C4-2B (cell line): ENCODE measurements around the gene PTPRQ.

ENCODE experiments used
- H3K27ac ChIP-seq: fragments of 450-650 bp; 2 replicates; pipeline ENCODE4 v1.5.1; 2017
- ZFX ChIP-seq: fragments of 450-650 bp; IDR thresholded peaks from 2 replicates; pipeline ENCODE4 v1.6.1; 2017
- TF ChIP-seq, protein P1 (sequence below): fragments of 450-650 bp; conservative IDR thresholded peaks from 2 replicates; pipeline ENCODE4 v1.5.1; 2017; ENCODE audit warnings: mild to moderate bottlenecking

Gene PTPRQ

DNA sequence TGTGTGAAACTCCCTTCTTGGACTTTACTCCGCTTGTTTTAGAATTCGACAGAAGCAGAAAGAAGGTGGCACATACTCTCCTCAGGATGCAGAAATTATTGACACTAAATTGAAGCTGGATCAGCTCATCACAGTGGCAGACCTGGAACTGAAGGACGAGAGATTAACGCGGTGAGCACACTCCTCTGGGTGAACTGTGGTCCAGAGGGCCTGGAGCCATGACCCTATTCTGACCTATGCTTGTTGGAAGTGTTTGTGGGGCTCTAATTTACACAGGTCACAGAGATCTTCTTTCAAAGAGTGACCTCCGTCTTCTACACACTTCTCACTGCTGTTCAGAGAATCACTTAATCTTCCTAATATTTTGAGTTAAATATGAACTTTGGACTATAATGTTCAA, 190.9 kb downstream of the PTPRQ start:
- TF ChIP-seq ZFX, result no peak
- TF ChIP-seq, protein P1, sequence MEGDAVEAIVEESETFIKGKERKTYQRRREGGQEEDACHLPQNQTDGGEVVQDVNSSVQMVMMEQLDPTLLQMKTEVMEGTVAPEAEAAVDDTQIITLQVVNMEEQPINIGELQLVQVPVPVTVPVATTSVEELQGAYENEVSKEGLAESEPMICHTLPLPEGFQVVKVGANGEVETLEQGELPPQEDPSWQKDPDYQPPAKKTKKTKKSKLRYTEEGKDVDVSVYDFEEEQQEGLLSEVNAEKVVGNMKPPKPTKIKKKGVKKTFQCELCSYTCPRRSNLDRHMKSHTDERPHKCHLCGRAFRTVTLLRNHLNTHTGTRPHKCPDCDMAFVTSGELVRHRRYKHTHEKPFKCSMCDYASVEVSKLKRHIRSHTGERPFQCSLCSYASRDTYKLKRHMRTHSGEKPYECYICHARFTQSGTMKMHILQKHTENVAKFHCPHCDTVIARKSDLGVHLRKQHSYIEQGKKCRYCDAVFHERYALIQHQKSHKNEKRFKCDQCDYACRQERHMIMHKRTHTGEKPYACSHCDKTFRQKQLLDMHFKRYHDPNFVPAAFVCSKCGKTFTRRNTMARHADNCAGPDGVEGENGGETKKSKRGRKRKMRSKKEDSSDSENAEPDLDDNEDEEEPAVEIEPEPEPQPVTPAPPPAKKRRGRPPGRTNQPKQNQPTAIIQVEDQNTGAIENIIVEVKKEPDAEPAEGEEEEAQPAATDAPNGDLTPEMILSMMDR, result no peak
- H3K27ac ChIP-seq, result no peak overlapping the region

DNA sequence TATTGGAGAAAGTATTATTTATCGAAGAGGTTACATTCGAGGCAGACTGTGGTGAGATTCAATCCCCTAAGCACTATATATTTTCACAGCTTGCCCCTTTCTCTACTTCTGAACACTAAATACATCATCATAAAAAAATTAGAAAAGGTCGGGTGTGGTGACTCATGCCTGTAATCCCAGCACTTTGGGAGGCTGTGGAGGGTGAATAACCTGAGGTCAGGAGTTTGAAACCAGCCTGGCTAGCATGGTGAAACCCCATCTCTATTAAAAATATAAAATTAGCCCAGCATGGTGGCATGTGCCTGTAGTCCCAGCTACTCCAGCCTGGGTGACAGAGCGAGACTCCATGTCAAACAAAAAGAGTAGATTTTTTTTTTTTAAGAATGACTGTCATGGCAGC, 192.8 kb downstream of the PTPRQ start:
- H3K27ac ChIP-seq, result no peak overlapping the region
- no peak for TF ChIP-seq ZFX
- TF ChIP-seq, protein P1, result no peak

DNA sequence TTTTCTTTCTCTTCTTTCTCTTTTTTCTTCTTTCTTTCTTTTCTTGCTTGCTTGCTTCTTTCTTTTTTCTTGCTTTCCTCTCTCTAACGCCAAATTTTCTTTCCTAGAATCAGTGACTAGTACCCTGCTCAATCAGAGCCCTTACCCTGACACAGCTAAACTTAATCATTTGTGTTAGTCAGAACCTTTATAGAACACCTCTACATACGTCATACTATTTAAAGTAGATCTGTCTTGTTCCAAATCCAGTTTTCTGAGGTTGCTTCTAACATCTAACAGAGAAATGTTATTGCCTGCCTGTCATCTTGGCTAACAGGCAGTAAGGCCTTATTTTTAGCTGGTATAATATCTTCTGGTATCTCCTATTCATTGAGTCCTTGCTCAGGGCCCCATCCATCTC, 197.9 kb downstream of the PTPRQ start:
- TF ChIP-seq, protein P1, result no peak
- H3K27ac ChIP-seq, result no peak overlapping the region

DNA sequence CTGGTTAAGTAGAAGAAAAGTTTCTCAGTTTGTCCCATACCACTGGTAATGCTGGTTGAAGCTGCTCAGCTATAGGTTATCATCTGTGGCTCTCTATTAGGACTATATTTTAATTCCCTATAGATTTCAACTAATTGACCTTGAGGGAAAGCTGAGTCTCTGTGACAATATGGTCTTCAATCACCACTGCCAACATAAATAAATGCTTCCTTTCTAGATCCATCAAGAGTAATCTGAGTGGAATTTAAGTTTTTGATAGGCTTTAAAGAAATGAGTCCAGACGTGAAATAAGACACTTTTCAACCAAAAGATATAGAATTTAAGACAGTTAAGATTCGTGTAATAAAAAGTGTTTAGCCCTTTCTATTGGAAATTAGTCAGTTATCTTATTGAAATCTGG, 199.9 kb downstream of the PTPRQ start:
- TF ChIP-seq ZFX, result no peak
- TF ChIP-seq, protein P1, result no peak
- no peak overlapping the region for H3K27ac ChIP-seq

DNA sequence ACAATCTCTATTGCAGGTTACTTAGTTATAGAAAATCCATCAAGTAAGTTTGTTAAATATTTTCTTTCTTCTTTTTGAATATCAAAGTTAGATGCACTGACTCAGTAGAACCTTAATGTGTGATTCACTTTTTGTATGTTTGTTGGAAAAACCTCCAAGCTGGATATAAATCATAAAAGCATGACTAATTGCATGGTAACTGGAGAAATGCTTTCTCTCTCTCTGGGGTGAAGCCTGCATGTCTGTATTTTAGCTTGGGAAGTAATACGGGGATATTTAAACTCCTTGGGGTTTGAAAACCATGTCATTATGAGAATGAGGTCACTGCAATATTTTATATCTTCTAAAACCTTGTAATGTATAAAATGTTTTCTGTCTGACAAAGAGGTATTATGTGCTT, 204.8 kb downstream of the PTPRQ start:
- no peak overlapping the region for H3K27ac ChIP-seq
- TF ChIP-seq, protein P1, result no peak
- no peak for TF ChIP-seq ZFX

DNA sequence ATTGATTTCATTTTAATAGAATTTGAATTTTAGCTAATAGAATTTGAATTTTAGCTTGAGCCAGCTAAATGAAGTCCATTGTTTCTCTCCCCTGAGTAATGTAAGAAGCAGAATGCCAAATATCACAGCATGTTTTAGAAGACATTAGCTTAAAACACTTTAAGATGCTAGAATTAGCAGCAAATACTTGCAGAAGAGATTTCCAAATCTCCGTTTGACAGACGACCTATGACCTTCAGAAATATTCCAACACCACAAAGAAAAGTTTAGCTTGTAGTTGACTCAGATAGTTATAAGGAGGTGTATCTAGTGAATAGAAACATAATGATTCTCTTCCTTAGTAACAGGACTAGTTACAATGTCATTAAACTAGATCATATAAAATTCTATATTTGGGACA, 211.7 kb downstream of the PTPRQ start:
- TF ChIP-seq ZFX, result no peak
- TF ChIP-seq, protein P1, result no peak
- no peak overlapping the region for H3K27ac ChIP-seq

DNA sequence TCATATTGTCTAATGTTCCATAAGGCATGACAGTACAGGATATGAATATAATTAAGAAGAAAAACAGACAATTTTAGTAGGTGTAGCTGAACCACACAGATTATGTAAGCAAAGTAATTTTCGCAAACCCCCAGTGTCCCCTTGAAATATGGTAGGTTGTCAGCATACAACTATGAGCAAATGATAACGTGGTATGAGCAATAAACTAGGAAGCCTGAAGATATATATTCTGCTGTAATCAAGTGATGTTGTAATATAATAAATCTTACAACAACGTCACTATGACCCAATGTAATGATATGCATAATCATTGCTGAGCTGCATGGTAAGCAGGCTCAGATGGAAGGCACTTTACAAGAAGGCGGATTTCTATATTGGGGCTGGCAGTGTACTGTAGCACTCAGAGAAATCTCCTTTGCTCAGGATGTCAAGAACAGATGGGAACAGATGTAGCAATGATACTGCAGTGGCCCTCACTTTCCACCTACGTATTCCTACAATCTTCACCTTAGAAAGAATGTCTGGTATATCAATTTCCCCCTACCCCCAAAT, 215.6 kb downstream of the PTPRQ start:
- TF ChIP-seq, protein P1, result no peak
- TF ChIP-seq ZFX, result no peak
- H3K27ac ChIP-seq, result no peak overlapping the region
